Erythroblast (primary cell): ENCODE results near the gene NPIPB2.

Source experiments
- GATA1 ChIP-seq: IDR thresholded peaks from 2 replicates; pipeline ENCODE4 v1.6.1; 2011; ENCODE audit warnings: low read depth, mild to moderate bottlenecking, control low read depth, low read length, moderate library complexity
- POLR2A ChIP-seq: IDR thresholded peaks from 2 replicates; pipeline ENCODE4 v1.6.1; 2011; ENCODE audit warnings: mild to moderate bottlenecking, low read length

- TF ChIP-seq POLR2A (no peak), GATA1 (no peak)
Measured at GRCh38 chr16:11978080-11978479, 36.2 kb upstream of the NPIPB2 start.
